GM12878 (cell line): ENCODE measurements around the gene GNG3. TPM values are rescaled to one million over a fixed set of nuclear protein-coding genes. Genes with fewer than 3 reads are reported as not detected.

Experiments used
- CREM ChIP-seq: IDR thresholded peaks from 2 replicates; pipeline ENCODE4 v1.6.1; 2014; ENCODE audit warnings: antibody characterized with exemption, low read depth
- EP300 ChIP-seq, 2 experiments: fragments of 150-350 bp in 1 of 2; IDR thresholded peaks; 2 replicates each; pipeline ENCODE4 v1.6.1; 2011 to 2012; ENCODE audit warnings: low read depth in 2 of 2, low read length in 2 of 2, borderline replicate concordance in 1 of 2, improper control_type of control experiment in 1 of 2, inconsistent platforms in 1 of 2; ENCODE audit not compliant: control insufficient read depth in 1 of 2
- FOXK2 ChIP-seq: fragments of 450-650 bp; IDR thresholded peaks from 2 replicates; pipeline ENCODE4 v1.6.1; 2017; ENCODE audit warnings: mild to moderate bottlenecking, moderate library complexity
- FOXM1 ChIP-seq: IDR thresholded peaks from 2 replicates; pipeline ENCODE4 v1.6.1; 2012; ENCODE audit warnings: low read depth, mild to moderate bottlenecking, inconsistent platforms, low read length, moderate library complexity
- HCFC1 ChIP-seq: fragments of 150-350 bp; IDR thresholded peaks from 2 replicates; pipeline ENCODE4 v1.6.1; 2014; ENCODE audit warnings: low read length
- IKZF1 ChIP-seq: fragments of 450-650 bp; conservative IDR thresholded peaks from 2 replicates; pipeline ENCODE4 v1.6.1; 2017; ENCODE audit warnings: antibody characterized with exemption, mild to moderate bottlenecking
- IRF3 ChIP-seq: fragments of 450-650 bp; IDR thresholded peaks from 2 replicates; pipeline ENCODE4 v1.6.1; 2014; ENCODE audit warnings: mild to moderate bottlenecking
- KAT2A ChIP-seq: conservative IDR thresholded peaks from 2 replicates; pipeline ENCODE4 v1.6.1; 2011; ENCODE audit warnings: low read depth, low read length; ENCODE audit not compliant: control insufficient read depth
- RCOR1 ChIP-seq: conservative IDR thresholded peaks from 2 replicates; pipeline ENCODE4 v1.6.1; 2012; ENCODE audit warnings: low read depth, low read length, improper control_type of control experiment
- SMAD1 ChIP-seq: fragments of 450-650 bp; IDR thresholded peaks from 2 replicates; pipeline ENCODE4 v1.6.1; 2018; ENCODE audit warnings: mild to moderate bottlenecking, low read depth; ENCODE audit not compliant: partially characterized antibody
- SMAD5 ChIP-seq: IDR thresholded peaks from 2 replicates; pipeline ENCODE4 v1.6.1; 2016; ENCODE audit warnings: antibody characterized with exemption, low read depth
- YBX1 ChIP-seq: fragments of 450-650 bp; IDR thresholded peaks from 2 replicates; pipeline ENCODE4 v1.6.1; 2016; ENCODE audit warnings: antibody characterized with exemption
- ZNF592 ChIP-seq: fragments of 450-650 bp; IDR thresholded peaks from 2 replicates; pipeline ENCODE4 v1.6.1; 2017; ENCODE audit warnings: mild to moderate bottlenecking, moderate library complexity
- polyA plus RNA-seq, 11 experiments: library from polyadenylated mRNA; depleted of rRNA in 4 of 11; unstranded in 6 of 11; stranded (reverse) in 5 of 11; fragments of >200 nt; fragmentation: Nextera tagmentation in 4 of 11; fragmentation: Illumina TruSeq in 1 of 11; extraction: Ambion mirVana in 4 of 11; extraction: Trizol in 1 of 11; gene quantifications; 1 replicate in 1 of 11; 2 replicates in 10 of 11; pipeline versions ENCODE4 v1.2.1 to v1.2.3, GENCODE V29; 2011 to 2016; ENCODE audit warnings: inconsistent platforms in 2 of 11, missing spikeins in 2 of 11, low read depth in 1 of 11
- total RNA-seq, 4 experiments: library from RNA; depleted of rRNA in 3 of 4; stranded (reverse); fragments of >200 nt in 3 of 4; fragmentation: Illumina TruSeq in 1 of 4; extraction: Trizol in 1 of 4; gene quantifications; 2 replicates each; pipeline versions ENCODE4 v1.2.1 to v1.2.3, GENCODE V29; 2013 to 2021
- TF ChIP-seq, protein P1 (sequence below): fragments of 150-350 bp; IDR thresholded peaks from 2 replicates; pipeline ENCODE4 v1.6.1; 2014; ENCODE audit warnings: mild to moderate bottlenecking, low read depth, low read length
- TF ChIP-seq, protein P2 (sequence below): fragments of 450-650 bp; IDR thresholded peaks from 2 replicates; pipeline ENCODE4 v1.6.1; 2017; ENCODE audit warnings: mild to moderate bottlenecking, moderate library complexity
- TF ChIP-seq, protein P3 (sequence below): IDR thresholded peaks from 2 replicates; pipeline ENCODE4 v1.6.1; 2012; ENCODE audit warnings: low read depth, low read length, improper control_type of control experiment

The GNG3 gene
- total and polyA plus RNA-seq, 10 of the 15 experiments (the other 5 are each of a cell fraction or from before 2014, with no cell fraction given), result 0.27 to 0.83 (median 0.57) TPM; not detected in 5

- TF ChIP-seq YBX1 (no peak), EP300 (IDR thresholded peaks at IDR 0.05; ENCODE audit: borderline replicate concordance in 1 of 2, control insufficient read depth in 1 of 2, low read depth in 2 of 2, low read length in 2 of 2) (no peak), FOXK2 (no peak), CREM (peak; percentile 53), IRF3 (no peak), HCFC1 (peak; percentile 53), ZNF592 (no peak), SMAD5 (peak; percentile 72; the same call in 1 of the 2 replicates), FOXM1 (no peak), RCOR1 (no peak; the same call in 1 of the 2 replicates), IKZF1 (peak; percentile 93), KAT2A (no peak), SMAD1 (no peak)
- TF ChIP-seq, protein P1, sequence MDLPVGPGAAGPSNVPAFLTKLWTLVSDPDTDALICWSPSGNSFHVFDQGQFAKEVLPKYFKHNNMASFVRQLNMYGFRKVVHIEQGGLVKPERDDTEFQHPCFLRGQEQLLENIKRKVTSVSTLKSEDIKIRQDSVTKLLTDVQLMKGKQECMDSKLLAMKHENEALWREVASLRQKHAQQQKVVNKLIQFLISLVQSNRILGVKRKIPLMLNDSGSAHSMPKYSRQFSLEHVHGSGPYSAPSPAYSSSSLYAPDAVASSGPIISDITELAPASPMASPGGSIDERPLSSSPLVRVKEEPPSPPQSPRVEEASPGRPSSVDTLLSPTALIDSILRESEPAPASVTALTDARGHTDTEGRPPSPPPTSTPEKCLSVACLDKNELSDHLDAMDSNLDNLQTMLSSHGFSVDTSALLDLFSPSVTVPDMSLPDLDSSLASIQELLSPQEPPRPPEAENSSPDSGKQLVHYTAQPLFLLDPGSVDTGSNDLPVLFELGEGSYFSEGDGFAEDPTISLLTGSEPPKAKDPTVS, result no peak
- TF ChIP-seq, protein P2, sequence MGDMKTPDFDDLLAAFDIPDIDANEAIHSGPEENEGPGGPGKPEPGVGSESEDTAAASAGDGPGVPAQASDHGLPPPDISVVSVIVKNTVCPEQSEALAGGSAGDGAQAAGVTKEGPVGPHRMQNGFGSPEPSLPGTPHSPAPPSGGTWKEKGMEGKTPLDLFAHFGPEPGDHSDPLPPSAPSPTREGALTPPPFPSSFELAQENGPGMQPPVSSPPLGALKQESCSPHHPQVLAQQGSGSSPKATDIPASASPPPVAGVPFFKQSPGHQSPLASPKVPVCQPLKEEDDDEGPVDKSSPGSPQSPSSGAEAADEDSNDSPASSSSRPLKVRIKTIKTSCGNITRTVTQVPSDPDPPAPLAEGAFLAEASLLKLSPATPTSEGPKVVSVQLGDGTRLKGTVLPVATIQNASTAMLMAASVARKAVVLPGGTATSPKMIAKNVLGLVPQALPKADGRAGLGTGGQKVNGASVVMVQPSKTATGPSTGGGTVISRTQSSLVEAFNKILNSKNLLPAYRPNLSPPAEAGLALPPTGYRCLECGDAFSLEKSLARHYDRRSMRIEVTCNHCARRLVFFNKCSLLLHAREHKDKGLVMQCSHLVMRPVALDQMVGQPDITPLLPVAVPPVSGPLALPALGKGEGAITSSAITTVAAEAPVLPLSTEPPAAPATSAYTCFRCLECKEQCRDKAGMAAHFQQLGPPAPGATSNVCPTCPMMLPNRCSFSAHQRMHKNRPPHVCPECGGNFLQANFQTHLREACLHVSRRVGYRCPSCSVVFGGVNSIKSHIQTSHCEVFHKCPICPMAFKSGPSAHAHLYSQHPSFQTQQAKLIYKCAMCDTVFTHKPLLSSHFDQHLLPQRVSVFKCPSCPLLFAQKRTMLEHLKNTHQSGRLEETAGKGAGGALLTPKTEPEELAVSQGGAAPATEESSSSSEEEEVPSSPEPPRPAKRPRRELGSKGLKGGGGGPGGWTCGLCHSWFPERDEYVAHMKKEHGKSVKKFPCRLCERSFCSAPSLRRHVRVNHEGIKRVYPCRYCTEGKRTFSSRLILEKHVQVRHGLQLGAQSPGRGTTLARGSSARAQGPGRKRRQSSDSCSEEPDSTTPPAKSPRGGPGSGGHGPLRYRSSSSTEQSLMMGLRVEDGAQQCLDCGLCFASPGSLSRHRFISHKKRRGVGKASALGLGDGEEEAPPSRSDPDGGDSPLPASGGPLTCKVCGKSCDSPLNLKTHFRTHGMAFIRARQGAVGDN, result no peak; the same call in none of the 2 replicates
- TF ChIP-seq, protein P3, sequence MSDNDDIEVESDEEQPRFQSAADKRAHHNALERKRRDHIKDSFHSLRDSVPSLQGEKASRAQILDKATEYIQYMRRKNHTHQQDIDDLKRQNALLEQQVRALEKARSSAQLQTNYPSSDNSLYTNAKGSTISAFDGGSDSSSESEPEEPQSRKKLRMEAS, result no peak; the same call in 1 of the 2 replicates
These were observed 19.8 kb downstream of the GNG3 start, which contains the start of gene HNRNPUL2 (continued) for GRCh38 chr11:62727165-62727871.
